HepG2 (cell line): Measurements from ENCODE around the gene ECM1.

ENCODE experiments used
- ATF4 ChIP-seq, 2 experiments: fragments of 450-650 bp in 1 of 2; sonication (generic) in 1 of 2; formaldehyde crosslinking; IDR thresholded peaks; 2 replicates each; pipeline versions ENCODE4 v1.5.0 to v1.8.0; 2020 to 2022; ENCODE audit warnings: mild to moderate bottlenecking in 1 of 2, missing genetic modification reagents in 1 of 2
- EZH2 ChIP-seq: conservative IDR thresholded peaks from 2 replicates; pipeline ENCODE4 v1.6.1; 2012; ENCODE audit warnings: mild to moderate bottlenecking, low read depth, low read length, moderate library complexity
- HES4 ChIP-seq: sonication (generic); formaldehyde crosslinking; IDR thresholded peaks from 2 replicates; pipeline ENCODE4 v1.9.0; 2021; ENCODE audit warnings: mild to moderate bottlenecking, missing genetic modification reagents, borderline replicate concordance
- YY1 ChIP-seq: IDR thresholded peaks from 2 replicates; pipeline ENCODE4 v1.6.1; 2011; ENCODE audit warnings: low read length, low read depth, moderate library complexity, mild to moderate bottlenecking; ENCODE audit not compliant: insufficient read depth, insufficient replicate concordance

- TF ChIP-seq HES4 (CRISPR knock-in tag) (no peak), ATF4 (CRISPR knock-in tag; IDR thresholded peaks at IDR 0.05) (no peak), EZH2 (no peak), YY1 (no peak)
Measured at GRCh38 chr1:150559656-150560010, 51.7 kb downstream of the ECM1 start.
